PC-9 (cell line): Measurements from ENCODE around the gene BEND3.

Experiments
- EZH2 ChIP-seq: fragments of 200-600 bp; sonication (generic); IDR thresholded peaks from 2 replicates; pipeline ENCODE4 v1.8.0; 2017; ENCODE audit warnings: antibody characterized with exemption, low read depth
- TF ChIP-seq, protein P1 (sequence below): fragments of 200-600 bp; sonication (generic); conservative IDR thresholded peaks from 2 replicates; pipeline ENCODE4 v1.6.1; 2017; ENCODE audit warnings: mixed run types, antibody characterized with exemption, mild to moderate bottlenecking, moderate library complexity

DNA sequence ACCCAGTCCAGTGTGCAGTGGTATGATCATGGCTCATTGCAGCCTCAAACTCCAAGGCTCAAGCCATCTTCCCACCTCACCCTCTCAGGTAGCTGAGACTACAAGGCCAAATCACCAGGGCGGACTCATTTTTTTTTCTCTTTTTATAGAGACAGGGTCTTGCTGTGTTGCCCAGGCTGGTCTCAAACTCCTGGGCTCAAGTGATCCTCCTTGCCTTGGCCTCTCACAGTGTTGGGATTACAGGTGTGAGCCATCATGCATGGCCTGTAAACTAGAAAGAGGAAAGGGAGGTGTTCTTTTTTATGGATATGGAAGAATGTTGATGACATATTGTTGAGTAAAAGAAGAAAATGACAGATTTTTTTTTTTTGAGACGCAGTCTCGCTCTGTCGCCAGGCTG lies 5.1 kb upstream of the BEND3 start:
- TF ChIP-seq EZH2, result no peak
- TF ChIP-seq, protein P1, sequence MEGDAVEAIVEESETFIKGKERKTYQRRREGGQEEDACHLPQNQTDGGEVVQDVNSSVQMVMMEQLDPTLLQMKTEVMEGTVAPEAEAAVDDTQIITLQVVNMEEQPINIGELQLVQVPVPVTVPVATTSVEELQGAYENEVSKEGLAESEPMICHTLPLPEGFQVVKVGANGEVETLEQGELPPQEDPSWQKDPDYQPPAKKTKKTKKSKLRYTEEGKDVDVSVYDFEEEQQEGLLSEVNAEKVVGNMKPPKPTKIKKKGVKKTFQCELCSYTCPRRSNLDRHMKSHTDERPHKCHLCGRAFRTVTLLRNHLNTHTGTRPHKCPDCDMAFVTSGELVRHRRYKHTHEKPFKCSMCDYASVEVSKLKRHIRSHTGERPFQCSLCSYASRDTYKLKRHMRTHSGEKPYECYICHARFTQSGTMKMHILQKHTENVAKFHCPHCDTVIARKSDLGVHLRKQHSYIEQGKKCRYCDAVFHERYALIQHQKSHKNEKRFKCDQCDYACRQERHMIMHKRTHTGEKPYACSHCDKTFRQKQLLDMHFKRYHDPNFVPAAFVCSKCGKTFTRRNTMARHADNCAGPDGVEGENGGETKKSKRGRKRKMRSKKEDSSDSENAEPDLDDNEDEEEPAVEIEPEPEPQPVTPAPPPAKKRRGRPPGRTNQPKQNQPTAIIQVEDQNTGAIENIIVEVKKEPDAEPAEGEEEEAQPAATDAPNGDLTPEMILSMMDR, result no peak
